Natural killer cell (primary cell): ENCODE measurements around the gene NKTR. TPM values are rescaled to one million over a fixed set of nuclear protein-coding genes. Genes with fewer than 3 reads are reported as not detected.

ENCODE experiments used
- ATAC-seq, 3 donors: fragments of 150-1000 bp in 2 of 3; fragments of 200-7000 bp in 1 of 3; cut with Tn5 transposase; 1 replicate in 1 of 3; 2 replicates in 2 of 3; pipeline ENCODE4 v1.10.0; 2021; ENCODE audit warnings: mild to moderate bottlenecking in 2 of 3, moderate library complexity in 2 of 3
- DNase-seq, 2 donors: peaks; one replicate each; pipeline versions ENCODE4 v3.0.0 to v3.0.0-alpha.2; 2013 to 2021; ENCODE audit warnings: mixed read lengths in 1 of 2
- H3K27ac ChIP-seq: one replicate; pipeline ENCODE4 v1.5.1; 2013; ENCODE audit warnings: mild to moderate bottlenecking, low read length
- H3K27me3 ChIP-seq: one replicate; pipeline ENCODE4 v1.6.1; 2013; ENCODE audit warnings: low read length; ENCODE audit not compliant: control insufficient read depth, insufficient read depth
- H3K36me3 ChIP-seq: one replicate; pipeline ENCODE4 v1.6.1; 2013; ENCODE audit warnings: low read length; ENCODE audit not compliant: control insufficient read depth, insufficient read depth
- H3K4me1 ChIP-seq: one replicate; pipeline ENCODE4 v1.6.1; 2013; ENCODE audit warnings: low read length; ENCODE audit not compliant: control insufficient read depth, insufficient read depth
- H3K4me3 ChIP-seq: one replicate; pipeline ENCODE4 v1.5.1; 2013; ENCODE audit warnings: low read length
- H3K9me3 ChIP-seq: one replicate; pipeline ENCODE4 v1.6.1; 2013; ENCODE audit warnings: low read length; ENCODE audit not compliant: control insufficient read depth, insufficient read depth
- H3K27ac Mint-ChIP-seq, 2 donors: one replicate each; pipeline ENCODE4 v1.8.0; 2022; ENCODE audit warnings: mild to moderate bottlenecking in 2 of 2, mixed read lengths in 2 of 2, moderate library complexity in 1 of 2
- H3K27me3 Mint-ChIP-seq, 2 donors: one replicate each; pipeline ENCODE4 v1.8.0; 2022; ENCODE audit warnings: low read depth in 2 of 2, mixed read lengths in 2 of 2
- H3K36me3 Mint-ChIP-seq: one replicate; pipeline ENCODE4 v1.8.0; 2022; ENCODE audit warnings: mixed read lengths
- H3K4me1 Mint-ChIP-seq, 2 donors: one replicate each; pipeline ENCODE4 v1.8.0; 2022; ENCODE audit warnings: mixed read lengths in 2 of 2
- H3K4me3 Mint-ChIP-seq: one replicate; pipeline ENCODE4 v1.8.0; 2022; ENCODE audit warnings: mild to moderate bottlenecking, moderate library complexity, mixed read lengths
- H3K9me3 Mint-ChIP-seq, 2 donors: one replicate each; pipeline ENCODE4 v1.8.0; 2022; ENCODE audit warnings: mixed read lengths in 2 of 2
- WGBS: methylation state at CpG from one replicate; pipeline ENCODE4 v1.1.7; 2013; ENCODE audit warnings: missing lambda C conversion rate; ENCODE audit not compliant: insufficient coverage; 5-methylcytosine and 5-hydroxymethylcytosine counted together
- intact Hi-C: fragments of 100-400 bp; cut with micrococcal nuclease; formaldehyde crosslinking; loops from one replicate; pipeline ENCODE4 v1.14.2; 2022
- total RNA-seq, 4 donors: library from RNA; stranded (reverse); fragments of 120-200 nt in 1 of 4; gene quantifications; one replicate each; pipeline versions ENCODE4 v1.2.3 to v1.2.4, GENCODE V29; 2013 to 2022
- TF ChIP-seq, protein P1 (sequence below): fragments of 200-600 bp; IDR thresholded peaks from one replicate; pipeline ENCODE4 v1.8.0; 2022; ENCODE audit warnings: antibody characterized with exemption

NKTR gene
- total RNA-seq, 3 donors from 2014 or later (not counting 1 experiment from before 2014, with no cell fraction given): 212 to 252 (median 217) TPM

DNA sequence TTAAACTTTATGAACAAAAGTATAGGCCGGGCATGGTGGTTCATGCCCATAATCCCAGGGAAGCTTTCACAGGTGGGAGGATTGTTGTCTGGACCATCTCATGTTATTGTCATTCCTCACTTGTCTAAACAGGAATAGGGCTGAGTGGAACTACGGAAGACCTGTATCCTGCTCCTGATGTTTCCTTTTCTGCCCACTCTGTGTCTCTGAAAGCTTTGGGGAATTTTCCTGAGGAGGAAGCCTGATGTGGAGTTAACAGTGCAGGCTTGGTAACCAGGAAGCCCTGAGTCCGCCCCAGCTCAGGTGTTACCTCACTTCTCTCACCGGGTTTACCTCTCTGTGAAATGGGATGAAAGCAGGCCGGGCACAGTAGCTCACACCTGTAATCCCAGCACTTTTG lies 11.9 kb upstream of the NKTR start:
- no peaks in the 10 kb centered on the region for H3K36me3 Mint-ChIP-seq
- peaks cover 3% of the 10 kb centered on the region for H3K36me3 ChIP-seq
- peaks cover 0 to 20% of the 10 kb centered on the region in 2 donors for H3K4me1 Mint-ChIP-seq
- peaks cover 15% of the 10 kb centered on the region for H3K4me1 ChIP-seq
- no peak for DNase-seq
- H3K9me3 ChIP-seq: no peaks in the 10 kb centered on the region
- H3K27me3 ChIP-seq: no peaks in the 10 kb centered on the region
- TF ChIP-seq, protein P1, sequence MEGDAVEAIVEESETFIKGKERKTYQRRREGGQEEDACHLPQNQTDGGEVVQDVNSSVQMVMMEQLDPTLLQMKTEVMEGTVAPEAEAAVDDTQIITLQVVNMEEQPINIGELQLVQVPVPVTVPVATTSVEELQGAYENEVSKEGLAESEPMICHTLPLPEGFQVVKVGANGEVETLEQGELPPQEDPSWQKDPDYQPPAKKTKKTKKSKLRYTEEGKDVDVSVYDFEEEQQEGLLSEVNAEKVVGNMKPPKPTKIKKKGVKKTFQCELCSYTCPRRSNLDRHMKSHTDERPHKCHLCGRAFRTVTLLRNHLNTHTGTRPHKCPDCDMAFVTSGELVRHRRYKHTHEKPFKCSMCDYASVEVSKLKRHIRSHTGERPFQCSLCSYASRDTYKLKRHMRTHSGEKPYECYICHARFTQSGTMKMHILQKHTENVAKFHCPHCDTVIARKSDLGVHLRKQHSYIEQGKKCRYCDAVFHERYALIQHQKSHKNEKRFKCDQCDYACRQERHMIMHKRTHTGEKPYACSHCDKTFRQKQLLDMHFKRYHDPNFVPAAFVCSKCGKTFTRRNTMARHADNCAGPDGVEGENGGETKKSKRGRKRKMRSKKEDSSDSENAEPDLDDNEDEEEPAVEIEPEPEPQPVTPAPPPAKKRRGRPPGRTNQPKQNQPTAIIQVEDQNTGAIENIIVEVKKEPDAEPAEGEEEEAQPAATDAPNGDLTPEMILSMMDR: no peak
- intact Hi-C loops: no loop called here
- WGBS: 95% methylated on average over 4 of the region's 5 CpGs
- H3K4me3 Mint-ChIP-seq: no peak overlapping the region
- no peak overlapping the region for H3K4me3 ChIP-seq
- no peaks in the 10 kb centered on the region for H3K27me3 Mint-ChIP-seq
- no peaks in the 10 kb centered on the region for H3K9me3 Mint-ChIP-seq
- no peak overlapping the region for H3K27ac ChIP-seq
- no peak for ATAC-seq
- H3K27ac Mint-ChIP-seq: no peak overlapping the region

DNA sequence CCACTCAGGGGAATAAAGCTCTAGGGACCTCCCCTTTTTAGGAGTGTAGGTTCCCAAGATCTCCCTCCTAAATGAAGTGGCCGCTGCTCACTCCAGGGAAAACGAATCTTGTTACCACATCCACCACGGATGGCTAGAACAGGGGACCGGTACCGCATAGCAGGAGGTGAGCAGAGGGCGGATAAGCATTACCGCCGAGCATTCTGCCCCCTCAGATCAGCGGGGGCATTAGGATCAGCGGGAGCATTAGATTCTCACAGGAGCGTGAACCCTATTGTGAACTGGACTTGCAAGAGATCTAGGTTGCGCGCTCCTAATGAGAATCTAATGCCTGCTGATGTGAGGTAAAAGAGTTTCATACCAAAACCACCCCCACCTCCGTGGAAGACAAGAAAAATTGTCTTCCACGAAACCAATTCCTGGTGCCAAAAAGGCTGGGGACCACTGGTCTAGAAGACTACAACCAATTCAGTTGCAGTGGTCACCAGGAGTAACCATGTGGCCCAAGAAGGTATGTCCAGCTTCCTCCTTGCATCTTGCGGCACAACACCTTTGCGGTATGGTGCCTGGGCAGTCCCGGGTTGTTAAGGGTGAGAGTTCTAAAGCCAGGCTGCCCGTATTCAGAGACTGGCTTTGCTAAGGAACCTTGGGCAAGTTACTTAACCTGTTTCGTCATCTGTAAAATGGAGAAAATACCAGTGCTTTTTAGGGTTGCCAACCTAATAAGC lies 10.9 kb upstream of the NKTR start:
- Mint-ChIP-seq H3K36me3 (no peaks in the 10 kb centered on the region), H3K4me3 (peak overlapping the region; percentile 92), H3K9me3 (no peaks in the 10 kb centered on the region), H3K4me1 (peaks cover 0 to 23% of the 10 kb centered on the region in 2 donors), H3K27ac (peak overlapping the region; percentile 83 to 93), H3K27me3 (no peaks in the 10 kb centered on the region)
- ATAC-seq (no peak), DNase-seq (no peak)
- Histone ChIP-seq H3K36me3 (peaks cover 12% of the 10 kb centered on the region), H3K27ac (peak overlapping the region; percentile 70), H3K9me3 (no peaks in the 10 kb centered on the region), H3K4me3 (peak overlapping the region; percentile 77), H3K27me3 (no peaks in the 10 kb centered on the region), H3K4me1 (peaks cover 15% of the 10 kb centered on the region)
- TF ChIP-seq, protein P1: no peak
- 97% methylated on average over 20 of the region's 20 CpGs for WGBS
- intact Hi-C loops: loop anchor here (1.0 kb wide), 2 partner anchors 7 to 11 kb away; partner anchors contain the start of gene NKTR

DNA sequence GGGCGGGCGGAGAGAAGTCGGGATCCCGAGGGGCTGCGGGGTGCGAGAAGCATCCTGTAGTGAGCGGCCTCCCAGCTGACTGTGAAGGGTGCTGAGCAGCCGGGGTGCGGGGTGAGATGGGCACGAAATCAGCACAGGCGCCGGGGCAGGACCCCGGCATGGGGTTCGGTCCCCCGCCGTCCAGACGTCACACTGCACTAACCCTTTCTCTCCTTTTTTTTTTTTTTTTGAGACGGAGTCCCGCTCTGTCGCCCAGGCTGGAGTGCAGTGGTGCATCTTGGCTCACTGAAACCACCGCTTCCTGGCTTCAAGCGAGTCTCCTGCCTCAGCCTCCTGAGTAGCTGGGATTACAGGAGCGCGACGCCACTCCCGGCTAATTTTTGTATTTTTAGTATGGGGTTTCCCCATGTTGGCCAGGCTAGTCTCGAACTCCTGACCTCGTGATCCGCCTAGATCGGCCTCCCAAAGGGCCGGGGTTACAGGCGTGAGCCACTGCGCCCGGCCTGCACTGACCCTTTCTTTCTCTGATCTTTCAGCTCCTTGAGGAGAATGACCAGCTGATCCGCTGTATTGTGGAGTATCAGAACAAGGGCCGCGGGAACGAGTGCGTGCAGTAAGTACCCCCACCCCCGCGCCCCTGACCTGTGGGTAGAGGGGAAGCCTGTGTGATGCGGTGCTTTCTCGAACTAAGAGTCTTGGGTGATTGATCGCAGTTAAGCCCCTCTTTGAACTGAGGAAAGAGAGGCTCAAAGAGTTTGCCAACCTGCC lies 9.3 kb upstream of the NKTR start:
- Mint-ChIP-seq H3K27ac (peak overlapping the region; percentile 83 to 93), H3K9me3 (no peaks in the 10 kb centered on the region), H3K27me3 (no peaks in the 10 kb centered on the region), H3K36me3 (no peaks in the 10 kb centered on the region), H3K4me1 (peaks cover 0 to 23% of the 10 kb centered on the region in 2 donors), H3K4me3 (peak overlapping the region; percentile 92)
- 15% methylated on average over 44 of the region's 44 CpGs for WGBS
- TF ChIP-seq, protein P1: no peak
- H3K4me3 ChIP-seq: peak overlapping the region; percentile 77
- peaks cover 21% of the 10 kb centered on the region for H3K36me3 ChIP-seq
- intact Hi-C loops: loop anchor here (1.0 kb wide), 2 partner anchors 9 kb away; partner anchors contain the start of gene NKTR
- H3K4me1 ChIP-seq: peaks cover 15% of the 10 kb centered on the region
- peak overlapping the region; percentile 70 for H3K27ac ChIP-seq
- no peak for ATAC-seq
- DNase-seq: peak in 1 of 2 donors; percentile 27
- no peaks in the 10 kb centered on the region for H3K9me3 ChIP-seq
- H3K27me3 ChIP-seq: no peaks in the 10 kb centered on the region
